ENCODE measurements around the gene RAB8B.

RAB8B gene

GRCh38 chr15:63226966-63227401 is 37.6 kb downstream of the RAB8B start:
- H3K4me3 ChIP-seq (ENCODE audit: low read depth, low read length), result no peak overlapping the region
- no peak for TF ChIP-seq CTCF (IDR thresholded peaks at IDR 0.05; ENCODE audit: borderline replicate concordance, insufficient read depth, low read depth, low read length)

DNA sequence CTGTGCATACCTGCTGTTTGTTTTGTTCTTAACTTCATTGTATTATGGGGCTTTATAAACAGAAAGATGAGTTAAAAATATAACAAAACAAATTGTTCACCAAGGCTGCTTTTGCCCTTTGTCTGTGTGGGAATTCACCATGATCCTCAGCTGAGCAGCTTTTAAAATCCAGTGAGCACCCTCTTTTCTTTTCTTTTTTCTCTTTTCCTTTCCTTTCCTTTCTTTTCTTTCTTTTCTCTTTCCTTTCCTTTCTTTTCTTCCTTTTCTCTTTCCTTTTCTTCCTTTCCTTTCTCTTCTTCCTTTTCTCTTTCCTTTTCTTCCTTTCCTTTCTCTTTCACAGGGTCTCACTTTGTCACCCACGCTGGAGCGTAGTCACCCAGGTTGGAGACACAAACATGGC is 38.3 kb downstream of the RAB8B start:
- no peak for TF ChIP-seq CTCF (IDR thresholded peaks at IDR 0.05; ENCODE audit: borderline replicate concordance, insufficient read depth, low read depth, low read length)
- no peak overlapping the region for H3K4me3 ChIP-seq (ENCODE audit: low read depth, low read length)

DNA sequence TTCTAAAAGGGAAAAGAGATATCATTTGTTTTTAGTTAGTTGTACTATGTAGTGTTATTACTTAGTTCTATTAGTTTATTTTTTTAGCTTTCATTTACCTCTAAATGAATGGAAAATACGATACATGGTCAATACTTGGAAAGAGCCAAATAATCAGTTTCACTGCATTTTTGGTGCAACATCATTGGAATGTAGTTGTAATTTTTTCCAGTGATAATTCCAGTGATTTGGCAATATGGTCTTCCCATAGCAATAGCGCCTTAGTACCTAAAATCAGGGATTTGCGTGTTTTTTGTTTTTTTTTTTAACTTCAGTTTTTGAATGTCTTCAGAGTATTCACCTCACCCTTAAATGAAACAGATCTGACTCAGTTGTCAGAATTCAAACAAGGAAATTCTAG is 41.8 kb downstream of the RAB8B start:
- no peak for TF ChIP-seq CTCF (IDR thresholded peaks at IDR 0.05; ENCODE audit: borderline replicate concordance, insufficient read depth, low read depth, low read length)
- H3K4me3 ChIP-seq (ENCODE audit: low read depth, low read length), result no peak overlapping the region

- no peak for TF ChIP-seq CTCF (IDR thresholded peaks at IDR 0.05; ENCODE audit: borderline replicate concordance, insufficient read depth, low read depth, low read length)
- H3K4me3 ChIP-seq (ENCODE audit: low read depth, low read length), result no peak overlapping the region
These were observed 42.3 kb downstream of the RAB8B start for GRCh38 chr15:63231706-63232105.

- no peak overlapping the region for H3K4me3 ChIP-seq (ENCODE audit: low read depth, low read length)
- TF ChIP-seq CTCF (IDR thresholded peaks at IDR 0.05; ENCODE audit: borderline replicate concordance, insufficient read depth, low read depth, low read length), result no peak
These were observed 43.0 kb downstream of the RAB8B start for GRCh38 chr15:63232405-63232804.

DNA sequence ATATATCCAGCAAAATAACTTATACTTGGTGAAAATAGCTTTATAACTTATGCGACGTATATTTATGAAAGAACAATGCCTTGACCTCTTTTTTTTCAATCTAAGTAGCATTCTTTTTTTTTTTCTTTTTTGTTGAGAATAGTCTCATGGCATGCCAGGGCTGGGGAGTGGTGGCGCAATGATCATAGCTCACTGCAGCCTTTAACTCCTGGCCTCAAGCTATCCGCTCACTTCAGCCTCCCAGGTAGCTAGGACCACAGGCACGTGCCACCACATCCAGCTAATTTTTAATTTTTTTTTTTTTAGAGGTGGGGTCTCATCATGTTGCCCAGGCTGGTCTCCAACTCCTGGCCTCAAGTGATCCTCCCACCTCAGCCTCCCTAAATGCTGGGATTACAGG is 43.5 kb downstream of the RAB8B start:
- no peak for TF ChIP-seq CTCF (IDR thresholded peaks at IDR 0.05; ENCODE audit: borderline replicate concordance, insufficient read depth, low read depth, low read length)
- no peak overlapping the region for H3K4me3 ChIP-seq (ENCODE audit: low read depth, low read length)

- no peak overlapping the region for H3K4me3 ChIP-seq (ENCODE audit: low read depth, low read length)
- TF ChIP-seq CTCF (IDR thresholded peaks at IDR 0.05; ENCODE audit: borderline replicate concordance, insufficient read depth, low read depth, low read length), result no peak
These were observed 44.4 kb downstream of the RAB8B start for GRCh38 chr15:63233667-63234423.
